SU-DHL-6 (cell line): Measurements from ENCODE around the gene DDX51.

ENCODE experiments used
- H2AFZ ChIP-seq: fragments of 200-600 bp; sonication (generic); 2 replicates; pipeline ENCODE4 v1.6.1; 2014; ENCODE audit warnings: low read depth, mild to moderate bottlenecking, moderate library complexity, mixed read lengths, antibody characterized with exemption, low read length; ENCODE audit not compliant: severe bottlenecking
- H3F3A ChIP-seq: fragments of 200-600 bp; shearing (Covaris generic); 2 replicates; pipeline ENCODE4 v1.6.0; 2016; ENCODE audit warnings: antibody characterized with exemption, mild to moderate bottlenecking; ENCODE audit not compliant: insufficient read depth
- H3K27ac ChIP-seq: fragments of 200-600 bp; sonication (generic); 2 replicates; pipeline ENCODE4 v1.5.1; 2016; ENCODE audit warnings: low read depth, mild to moderate bottlenecking, low read length, moderate library complexity, mixed read lengths
- H3K27me3 ChIP-seq: fragments of 200-600 bp; sonication (generic), shearing (Covaris generic); 2 replicates; pipeline ENCODE4 v1.6.0; 2014; ENCODE audit warnings: mild to moderate bottlenecking, low read length
- H3K36me3 ChIP-seq: fragments of 200-600 bp; sonication (generic); 2 replicates; pipeline ENCODE4 v1.6.1; 2014; ENCODE audit warnings: mild to moderate bottlenecking, low read length, mixed read lengths
- H3K4me2 ChIP-seq: fragments of 300-600, 200-600 bp; shearing (Covaris generic), sonication (generic); 2 replicates; pipeline ENCODE4 v1.6.0; 2014; ENCODE audit warnings: low read length, low read depth, mild to moderate bottlenecking; ENCODE audit not compliant: poor library complexity, severe bottlenecking
- H3K4me3 ChIP-seq: fragments of 200-600 bp; sonication (generic); 2 replicates; pipeline ENCODE4 v1.5.1; 2014; ENCODE audit warnings: antibody characterized with exemption, low read length, mild to moderate bottlenecking, mixed read lengths; ENCODE audit not compliant: insufficient read depth, poor library complexity, severe bottlenecking
- H3K79me2 ChIP-seq: fragments of 200-600 bp; sonication (generic); 2 replicates; pipeline ENCODE4 v1.6.1; 2014; ENCODE audit warnings: mild to moderate bottlenecking, low read length, moderate library complexity; ENCODE audit not compliant: insufficient read depth
- H3K9ac ChIP-seq: fragments of 200-600 bp; sonication (generic); 2 replicates; pipeline ENCODE4 v1.7.0; 2014; ENCODE audit warnings: mild to moderate bottlenecking, low read length
- H3K9me2 ChIP-seq: fragments of 200-600 bp; sonication (generic); replicated peaks from 2 replicates; pipeline ENCODE4 v1.6.1; 2014; ENCODE audit warnings: low read length; ENCODE audit not compliant: insufficient read depth
- H3K9me3 ChIP-seq: fragments of 200-600 bp; sonication (generic); 2 replicates; pipeline ENCODE4 v1.6.1; 2014; ENCODE audit warnings: low read length, mixed read lengths; ENCODE audit not compliant: insufficient read depth
- H4K20me1 ChIP-seq: fragments of 200-600 bp; sonication (generic); 2 replicates; pipeline ENCODE4 v1.6.1; 2014; ENCODE audit warnings: low read depth, mild to moderate bottlenecking, antibody characterized with exemption, low read length, moderate library complexity, mixed read lengths
- EZH2phosphoT487 ChIP-seq: fragments of 200-600 bp; sonication (generic), shearing (Covaris generic); conservative IDR thresholded peaks from 2 replicates; pipeline ENCODE4 v1.6.1; 2018; ENCODE audit warnings: mild to moderate bottlenecking, antibody characterized with exemption, low read length, moderate library complexity, mixed read lengths
- TF ChIP-seq, protein P1 (sequence below): fragments of 200-600 bp; sonication (generic); IDR thresholded peaks from one replicate; pipeline ENCODE4 v1.5.1; 2017; ENCODE audit warnings: antibody characterized with exemption, mild to moderate bottlenecking, low read length, moderate library complexity; ENCODE audit not compliant: insufficient read depth, poor library complexity, severe bottlenecking

DDX51 gene

DNA sequence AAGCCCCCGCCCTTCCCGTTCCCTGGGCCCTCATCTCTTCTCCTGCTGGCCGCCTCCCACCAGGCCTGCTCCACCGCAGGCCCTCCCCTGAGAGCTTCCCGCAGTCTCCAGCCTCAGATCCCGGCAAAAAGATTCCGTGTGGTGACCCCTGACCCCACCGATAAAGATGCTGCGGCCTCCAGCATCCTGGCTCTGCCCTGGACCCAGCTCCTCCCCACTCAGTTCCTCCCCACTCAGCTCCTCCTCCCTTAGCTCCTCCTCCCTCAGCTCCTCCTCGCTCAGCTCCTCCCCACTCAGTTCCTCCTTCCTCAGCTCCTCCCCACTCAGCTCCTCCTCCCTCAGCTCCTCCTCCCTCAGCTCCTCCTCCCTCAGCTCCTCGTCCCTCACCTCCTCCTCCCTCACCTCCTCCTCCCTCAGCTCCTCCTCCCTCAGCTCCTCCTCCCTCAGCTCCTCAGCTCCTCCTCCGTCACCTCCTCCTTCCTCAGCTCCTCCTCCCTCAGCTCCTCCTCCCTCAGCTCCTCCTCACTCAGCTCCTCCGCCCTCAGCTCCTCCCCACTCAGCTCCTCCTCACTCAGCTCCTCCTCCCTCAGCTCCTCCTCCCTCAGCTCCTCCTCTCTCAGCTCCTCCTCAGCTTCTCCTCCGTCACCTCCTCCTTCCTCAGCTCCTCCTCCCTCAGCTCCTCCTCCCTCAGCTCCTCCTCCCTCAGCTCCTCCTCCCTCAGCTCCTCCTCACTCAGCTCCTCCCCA is 17.1 kb upstream of the DDX51 start:
- Histone ChIP-seq H4K20me1 (no peaks in the 10 kb centered on the region), H3F3A (peaks cover 16% of the 10 kb centered on the region), H3K27ac (no peak overlapping the region), H3K9me3 (peaks cover 15% of the 10 kb centered on the region; the same call in 1 of the 2 replicates), H3K4me3 (no peak overlapping the region), H3K27me3 (no peaks in the 10 kb centered on the region), H3K79me2 (no peaks in the 10 kb centered on the region), H3K4me2 (no peak overlapping the region), H3K9me2 (no peaks in the 10 kb centered on the region), H3K9ac (no peak overlapping the region), H3K36me3 (peaks cover 18% of the 10 kb centered on the region), H2AFZ (no peak overlapping the region)
- TF ChIP-seq, protein P1, sequence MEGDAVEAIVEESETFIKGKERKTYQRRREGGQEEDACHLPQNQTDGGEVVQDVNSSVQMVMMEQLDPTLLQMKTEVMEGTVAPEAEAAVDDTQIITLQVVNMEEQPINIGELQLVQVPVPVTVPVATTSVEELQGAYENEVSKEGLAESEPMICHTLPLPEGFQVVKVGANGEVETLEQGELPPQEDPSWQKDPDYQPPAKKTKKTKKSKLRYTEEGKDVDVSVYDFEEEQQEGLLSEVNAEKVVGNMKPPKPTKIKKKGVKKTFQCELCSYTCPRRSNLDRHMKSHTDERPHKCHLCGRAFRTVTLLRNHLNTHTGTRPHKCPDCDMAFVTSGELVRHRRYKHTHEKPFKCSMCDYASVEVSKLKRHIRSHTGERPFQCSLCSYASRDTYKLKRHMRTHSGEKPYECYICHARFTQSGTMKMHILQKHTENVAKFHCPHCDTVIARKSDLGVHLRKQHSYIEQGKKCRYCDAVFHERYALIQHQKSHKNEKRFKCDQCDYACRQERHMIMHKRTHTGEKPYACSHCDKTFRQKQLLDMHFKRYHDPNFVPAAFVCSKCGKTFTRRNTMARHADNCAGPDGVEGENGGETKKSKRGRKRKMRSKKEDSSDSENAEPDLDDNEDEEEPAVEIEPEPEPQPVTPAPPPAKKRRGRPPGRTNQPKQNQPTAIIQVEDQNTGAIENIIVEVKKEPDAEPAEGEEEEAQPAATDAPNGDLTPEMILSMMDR: no peak
- no peak for TF ChIP-seq EZH2phosphoT487

DNA sequence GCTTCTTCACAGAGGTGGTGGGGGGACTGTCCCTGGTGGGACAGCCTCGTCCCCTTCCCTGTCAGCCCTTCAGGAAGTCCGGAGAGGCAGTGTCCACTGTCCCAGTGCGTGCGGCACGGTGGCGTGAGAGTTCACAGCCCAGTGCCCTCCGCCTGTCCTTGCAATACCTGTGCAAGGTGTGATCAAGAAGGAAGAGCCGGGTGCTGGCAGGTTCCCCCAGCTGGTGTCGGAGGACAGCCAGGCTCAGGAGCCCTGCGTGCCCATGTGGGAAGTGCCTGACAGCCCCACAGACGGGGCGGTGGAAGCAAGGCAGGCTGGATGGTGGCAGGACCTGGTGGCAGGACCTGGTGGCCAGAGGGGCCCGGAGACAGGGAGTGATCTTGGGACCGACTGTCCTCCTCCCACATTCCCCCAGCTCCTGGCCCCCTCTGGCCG is 16.5 kb upstream of the DDX51 start:
- H3F3A ChIP-seq: peaks cover 18% of the 10 kb centered on the region
- H3K4me3 ChIP-seq: no peak overlapping the region
- H3K27ac ChIP-seq: no peak overlapping the region
- no peaks in the 10 kb centered on the region for H3K79me2 ChIP-seq
- H3K9me3 ChIP-seq: peaks cover 20% of the 10 kb centered on the region; the same call in 1 of the 2 replicates
- no peaks in the 10 kb centered on the region for H3K27me3 ChIP-seq
- H3K9me2 ChIP-seq: no peaks in the 10 kb centered on the region
- H2AFZ ChIP-seq: no peak overlapping the region
- no peak for TF ChIP-seq EZH2phosphoT487
- TF ChIP-seq, protein P1: no peak
- peaks cover 21% of the 10 kb centered on the region for H3K36me3 ChIP-seq
- no peak overlapping the region for H3K9ac ChIP-seq
- H3K4me2 ChIP-seq: no peak overlapping the region
- no peaks in the 10 kb centered on the region for H4K20me1 ChIP-seq

DNA sequence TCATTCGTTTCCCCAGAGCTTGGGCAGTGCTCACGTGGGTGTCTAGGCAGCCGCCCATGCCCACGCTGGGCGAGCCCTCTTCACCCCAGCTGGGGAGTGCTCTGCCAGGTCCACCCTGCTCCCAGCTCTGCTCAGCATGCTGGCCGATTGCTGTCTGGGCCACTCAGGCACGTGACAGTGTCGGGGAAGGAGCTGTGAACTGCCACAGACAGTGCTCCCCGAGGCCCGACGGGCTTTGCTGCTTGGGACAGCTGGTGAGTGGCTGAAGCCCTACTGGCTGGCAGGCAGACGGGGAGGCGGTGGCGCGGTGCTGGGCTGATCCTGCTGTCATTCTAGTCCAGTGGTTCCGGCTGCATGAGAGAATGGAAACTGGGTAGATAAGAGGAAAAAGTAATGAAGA is 15.9 kb upstream of the DDX51 start:
- no peak overlapping the region for H3K4me2 ChIP-seq

DNA sequence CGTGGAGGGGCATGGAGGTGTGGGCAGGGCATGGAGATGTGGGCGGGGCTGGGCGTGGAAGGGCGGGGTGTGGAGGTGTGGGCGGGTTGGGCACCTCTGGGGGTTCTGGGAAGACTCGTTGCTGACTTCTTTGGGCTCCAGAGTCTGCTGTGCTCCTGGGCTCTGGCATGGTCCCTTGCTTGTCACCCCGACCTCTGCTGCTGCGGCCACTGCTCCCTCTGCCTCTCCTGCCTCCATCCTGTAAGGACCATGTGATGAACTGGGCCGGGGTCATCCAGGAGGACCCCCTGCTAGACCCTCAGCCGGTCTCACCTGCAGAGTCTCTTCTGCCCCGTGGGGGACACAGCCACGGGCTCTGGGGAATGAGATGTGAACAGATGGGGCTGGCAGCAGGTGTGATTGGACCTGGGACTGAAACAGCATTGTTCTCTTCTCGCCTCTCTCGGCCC is 15.5 kb upstream of the DDX51 start:
- peaks cover 21% of the 10 kb centered on the region for H3K36me3 ChIP-seq
- no peaks in the 10 kb centered on the region for H3K9me2 ChIP-seq
- no peak overlapping the region for H2AFZ ChIP-seq
- peaks cover 20% of the 10 kb centered on the region; the same call in 1 of the 2 replicates for H3K9me3 ChIP-seq
- no peaks in the 10 kb centered on the region for H3K27me3 ChIP-seq
- H3K79me2 ChIP-seq: no peaks in the 10 kb centered on the region
- H4K20me1 ChIP-seq: no peaks in the 10 kb centered on the region
- no peak overlapping the region for H3K27ac ChIP-seq
- no peak overlapping the region for H3K4me2 ChIP-seq
- no peak overlapping the region for H3K4me3 ChIP-seq
- peaks cover 18% of the 10 kb centered on the region for H3F3A ChIP-seq
- no peak overlapping the region for H3K9ac ChIP-seq
- no peak for TF ChIP-seq EZH2phosphoT487
- TF ChIP-seq, protein P1: no peak

More for the DNA sequence above, 15.9 kb upstream of the DDX51 start:
- Histone ChIP-seq H2AFZ (no peak overlapping the region), H3K36me3 (peaks cover 21% of the 10 kb centered on the region), H3K79me2 (no peaks in the 10 kb centered on the region), H3K27me3 (no peaks in the 10 kb centered on the region), H3F3A (peaks cover 18% of the 10 kb centered on the region), H3K27ac (no peak overlapping the region), H3K9ac (no peak overlapping the region), H3K9me3 (peaks cover 20% of the 10 kb centered on the region; the same call in 1 of the 2 replicates), H3K4me3 (no peak overlapping the region), H4K20me1 (no peaks in the 10 kb centered on the region), H3K9me2 (no peaks in the 10 kb centered on the region)
- no peak for TF ChIP-seq EZH2phosphoT487
